Measurements from ENCODE around the gene IL1RAPL2.
"Not testable (repeated sequence)": the region's sequence is repeated elsewhere in the genome, so short reads cannot be mapped to it uniquely, and the experiment has no call there.

The IL1RAPL2 gene

DNA sequence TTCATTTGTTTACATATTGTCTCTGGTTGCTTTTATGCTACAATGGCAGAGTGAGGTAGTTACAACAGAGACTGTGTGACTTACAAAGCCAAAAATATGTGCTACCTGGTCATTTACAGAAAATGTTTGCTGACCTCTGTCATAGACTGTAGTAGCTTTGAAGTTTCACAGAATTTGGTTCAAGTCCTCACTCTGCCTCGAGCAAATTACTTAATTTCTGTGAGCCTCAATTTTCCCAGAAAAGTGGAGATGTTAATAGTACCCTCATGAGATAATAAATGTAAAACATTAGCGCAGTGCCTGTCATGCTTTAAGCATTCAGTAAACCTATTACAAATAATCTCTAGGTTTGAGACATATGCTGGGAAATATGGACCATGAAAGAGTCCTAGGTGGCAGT, 1237.9 kb downstream of the IL1RAPL2 start:
- DNase-seq (ENCODE audit: low read depth): no peak

DNA sequence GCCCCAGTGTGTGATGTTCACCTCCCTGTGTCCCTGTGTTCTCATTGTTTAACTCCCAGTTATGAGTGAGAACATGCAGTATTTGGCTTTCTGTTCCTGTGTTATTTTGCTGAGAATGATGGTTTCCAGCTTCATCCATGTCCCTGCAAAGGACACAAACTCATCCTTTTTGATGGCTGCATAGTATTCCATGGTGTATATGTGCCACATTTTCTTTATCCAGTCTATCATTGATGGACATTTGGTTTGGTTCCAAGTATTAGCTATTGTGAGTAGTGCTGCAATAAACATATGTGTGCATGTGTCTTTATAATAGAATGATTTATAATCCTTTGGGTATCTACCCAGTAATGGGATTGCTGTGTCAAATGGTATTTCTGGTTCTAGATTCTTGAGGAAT, 1239.7 kb downstream of the IL1RAPL2 start:
- not testable (repeated sequence) for DNase-seq (ENCODE audit: low read depth)

DNA sequence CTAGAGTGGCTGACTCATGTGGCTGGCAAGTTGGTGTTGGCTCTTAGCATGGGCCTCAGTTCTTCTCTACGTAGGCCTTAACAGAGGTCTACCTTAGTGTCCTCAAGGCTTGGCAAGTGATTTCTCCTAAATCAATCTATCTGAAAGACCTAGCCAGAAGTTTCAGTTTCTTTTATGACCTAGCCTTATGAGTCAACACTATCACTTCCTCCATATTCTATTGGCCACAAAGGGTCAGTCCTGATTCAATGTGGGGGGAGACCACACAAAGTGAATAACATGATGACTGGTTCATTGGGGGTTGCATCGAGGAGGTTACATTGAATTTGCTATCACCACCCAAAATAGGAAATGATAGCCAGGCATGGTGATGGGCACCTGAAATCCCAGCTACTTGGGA, 1250.5 kb downstream of the IL1RAPL2 start:
- DNase-seq (ENCODE audit: low read depth): no peak
